H1 (cell line): ENCODE measurements around the gene PHYH. TPM values are rescaled to one million over a fixed set of nuclear protein-coding genes. Genes with fewer than 3 reads are reported as not detected.
A peak's percentile ranks its signal among the peaks of the same experiment; 100 is the strongest.

Experiments
- CTCF ChIA-PET: fragments of 300-600 bp; sonication (Branson Sonifier 250); formaldehyde crosslinking; loops from one replicate; lab custom pipeline; 2021; ENCODE audit not compliant: partially characterized antibody; lab: Charles Lee
- POLR2A ChIA-PET: fragments of 300-600 bp; sonication (Branson Sonifier 250); formaldehyde crosslinking; loops from one replicate; lab custom pipeline; 2021; ENCODE audit warnings: inconsistent platforms; ENCODE audit not compliant: partially characterized antibody; lab: Charles Lee
- DNase-seq, 2 experiments: peaks; one replicate each; pipeline versions ENCODE4 v3.0.0 to v3.0.0-alpha.2; 2010 to 2022; ENCODE audit warnings: low spot score in 2 of 2, low read depth in 1 of 2, mixed read lengths in 1 of 2
- FAIRE-seq: peaks from 2 replicates; lab custom pipeline; 2011; peaks lifted over from hg19 to GRCh38; lab: Jason Lieb, UNC
- H2AFZ ChIP-seq: 2 replicates; pipeline ENCODE4 v1.8.1; 2012; ENCODE audit warnings: low read length, inconsistent platforms
- H2AK5ac ChIP-seq: 2 replicates; pipeline ENCODE4 v1.6.1; 2013; ENCODE audit warnings: low read depth, low read length
- H2BK120ac ChIP-seq: replicated peaks from 2 replicates; pipeline ENCODE3; 2013; ENCODE audit warnings: low read depth, low read length, inconsistent platforms
- H2BK12ac ChIP-seq: 2 replicates; pipeline ENCODE4 v1.6.1; 2013; ENCODE audit warnings: low read depth, low read length
- H2BK15ac ChIP-seq: 2 replicates; pipeline ENCODE4 v1.6.1; 2013; ENCODE audit warnings: low read length
- H2BK20ac ChIP-seq: 2 replicates; pipeline ENCODE4 v1.6.1; 2013; ENCODE audit warnings: low read length
- H2BK5ac ChIP-seq: 2 replicates; pipeline ENCODE4 v1.6.1; 2013; ENCODE audit warnings: low read depth, low read length
- H3K14ac ChIP-seq: 2 replicates; pipeline ENCODE4 v1.6.1; 2013; ENCODE audit warnings: inconsistent platforms; ENCODE audit not compliant: insufficient read length
- H3K18ac ChIP-seq: 2 replicates; pipeline ENCODE4 v1.6.1; 2013; ENCODE audit warnings: low read length; ENCODE audit errors: extremely low read depth
- H3K23ac ChIP-seq: 2 replicates; pipeline ENCODE4 v1.6.1; 2013; ENCODE audit warnings: inconsistent platforms; ENCODE audit not compliant: insufficient read length
- H3K23me2 ChIP-seq: 2 replicates; pipeline ENCODE4 v1.6.1; 2013; ENCODE audit warnings: low read depth, low read length
- H3K27ac ChIP-seq: 2 replicates; pipeline ENCODE4 v1.6.1; 2011; ENCODE audit warnings: low read depth, low read length, inconsistent platforms
- H3K27me3 ChIP-seq, 4 experiments: replicated peaks in 1 of 4; 1 replicate in 1 of 4; 2 replicates in 3 of 4; pipeline versions ENCODE4 v1.6.1 to v1.8.1; 2011 to 2013; ENCODE audit warnings: low read length in 3 of 4, mild to moderate bottlenecking in 3 of 4, inconsistent platforms in 2 of 4, mixed read lengths in 2 of 4, moderate library complexity in 1 of 4; ENCODE audit not compliant: control insufficient read depth in 3 of 4, insufficient read depth in 3 of 4; ENCODE audit errors: extremely low read depth in 1 of 4
- H3K36me3 ChIP-seq, 4 experiments: 2 replicates each; pipeline versions ENCODE4 v1.6.1 to v1.8.1; 2011 to 2013; ENCODE audit warnings: mild to moderate bottlenecking in 4 of 4, low read length in 3 of 4, moderate library complexity in 2 of 4, control low read depth in 1 of 4, inconsistent platforms in 1 of 4; ENCODE audit not compliant: insufficient read depth in 4 of 4, control insufficient read depth in 2 of 4
- H3K4ac ChIP-seq: replicated peaks from 2 replicates; pipeline ENCODE3; 2013; ENCODE audit warnings: low read length, low read depth, mixed read lengths, inconsistent platforms; ENCODE audit not compliant: insufficient read length
- H3K4me1 ChIP-seq, 4 experiments: replicated peaks in 1 of 4; 1 replicate in 1 of 4; 2 replicates in 3 of 4; pipeline versions ENCODE4 v1.6.1 to v1.8.1; 2011 to 2013; ENCODE audit warnings: low read length in 3 of 4, inconsistent platforms in 2 of 4, mixed read lengths in 1 of 4; ENCODE audit not compliant: insufficient read depth in 4 of 4, control insufficient read depth in 3 of 4
- H3K4me2 ChIP-seq, 2 experiments: 2 replicates each; pipeline versions ENCODE4 v1.6.1 to v1.8.1; 2011 to 2013; ENCODE audit warnings: low read depth in 2 of 2, low read length in 2 of 2, control low read depth in 1 of 2, inconsistent platforms in 1 of 2, mild to moderate bottlenecking in 1 of 2; ENCODE audit not compliant: insufficient read depth in 1 of 2
- H3K4me3 ChIP-seq, 4 experiments: fragments of 200-600, 300-600 bp in 1 of 4; sonication (generic), shearing (Covaris generic), sonication (Bioruptor Twin) in 1 of 4; 2 replicates each; pipeline versions ENCODE4 v1.5.1 to v1.8.1; 2011 to 2016; ENCODE audit warnings: low read length in 4 of 4, low read depth in 3 of 4, control low read depth in 2 of 4, inconsistent platforms in 2 of 4, mild to moderate bottlenecking in 2 of 4, mixed read lengths in 1 of 4, moderate library complexity in 1 of 4; ENCODE audit not compliant: insufficient read depth in 2 of 4; ENCODE audit errors: extremely low read depth in 1 of 4
- H3K56ac ChIP-seq: replicated peaks from 2 replicates; pipeline ENCODE3; 2013; ENCODE audit warnings: low read depth, mild to moderate bottlenecking, mixed read lengths, low read length, inconsistent platforms; ENCODE audit not compliant: insufficient read length
- H3K79me1 ChIP-seq: 2 replicates; pipeline ENCODE4 v1.6.1; 2013; ENCODE audit warnings: low read depth, low read length, control low read depth
- H3K79me2 ChIP-seq, 2 experiments: 2 replicates each; pipeline versions ENCODE4 v1.6.1 to v1.8.1; 2012 to 2013; ENCODE audit warnings: low read length in 2 of 2, mild to moderate bottlenecking in 2 of 2, inconsistent platforms in 1 of 2; ENCODE audit not compliant: insufficient read depth in 2 of 2, control insufficient read depth in 1 of 2
- H3K9ac ChIP-seq, 4 experiments: replicated peaks in 1 of 4; 1 replicate in 1 of 4; 2 replicates in 3 of 4; pipeline versions ENCODE4 v1.6.1 to v1.8.1; 2011 to 2013; ENCODE audit warnings: low read depth in 3 of 4, low read length in 3 of 4, control low read depth in 2 of 4, mild to moderate bottlenecking in 2 of 4, moderate library complexity in 2 of 4, inconsistent platforms in 1 of 4; ENCODE audit errors: extremely low read depth in 1 of 4
- H3K9me3 ChIP-seq, 2 experiments: 2 replicates each; pipeline versions ENCODE4 v1.6.1 to v1.8.1; 2012 to 2013; ENCODE audit warnings: mild to moderate bottlenecking in 2 of 2, moderate library complexity in 2 of 2, control low read depth in 1 of 2, inconsistent platforms in 1 of 2, low read depth in 1 of 2, low read length in 1 of 2, mixed read lengths in 1 of 2; ENCODE audit not compliant: insufficient read depth in 2 of 2
- H4K20me1 ChIP-seq, 2 experiments: replicated peaks in 1 of 2; 2 replicates each; pipeline versions ENCODE3 to v1.8.1; 2011 to 2013; ENCODE audit warnings: inconsistent platforms in 2 of 2, low read length in 2 of 2, mild to moderate bottlenecking in 1 of 2; ENCODE audit not compliant: insufficient read depth in 2 of 2, control insufficient read depth in 1 of 2
- H4K5ac ChIP-seq: 2 replicates; pipeline ENCODE4 v1.6.1; 2013; ENCODE audit warnings: low read length, low read depth, mixed read lengths, inconsistent platforms; ENCODE audit not compliant: insufficient read length
- H4K8ac ChIP-seq: 2 replicates; pipeline ENCODE4 v1.8.0; 2013; ENCODE audit warnings: mild to moderate bottlenecking, moderate library complexity, low read length, inconsistent platforms; ENCODE audit not compliant: insufficient read depth; ENCODE audit errors: extremely low read depth
- H4K91ac ChIP-seq: replicated peaks from 2 replicates; pipeline ENCODE3; 2013; ENCODE audit warnings: low read length, mixed read lengths, inconsistent platforms; ENCODE audit not compliant: insufficient read length
- CTBP2 ChIP-seq: IDR thresholded peaks from 2 replicates; pipeline ENCODE4 v1.7.0; 2011; ENCODE audit warnings: borderline replicate concordance, mild to moderate bottlenecking, moderate library complexity, mixed read lengths, low read length; ENCODE audit not compliant: insufficient read depth, insufficient read length
- HDAC6 ChIP-seq: IDR thresholded peaks from one replicate; pipeline ENCODE4 v1.7.1; 2012; ENCODE audit warnings: low read depth, mild to moderate bottlenecking, inconsistent platforms, low read length, moderate library complexity
- KDM5A ChIP-seq: fragments of 200-600 bp; IDR thresholded peaks from 2 replicates; pipeline ENCODE4 v1.7.1; 2012; ENCODE audit warnings: mild to moderate bottlenecking, low read length, inconsistent platforms, mixed read lengths
- PHF8 ChIP-seq: fragments of 200-600 bp; sonication (generic); conservative IDR thresholded peaks from 2 replicates; pipeline ENCODE4 v1.7.1; 2012; ENCODE audit warnings: low read depth, mild to moderate bottlenecking, inconsistent platforms, low read length, moderate library complexity
- SIX5 ChIP-seq: IDR thresholded peaks from 2 replicates; pipeline ENCODE4 v1.6.1; 2011; ENCODE audit warnings: mild to moderate bottlenecking, low read depth, low read length
- TAF7 ChIP-seq: optimal IDR thresholded peaks from 2 replicates; pipeline ENCODE3; 2011; ENCODE audit warnings: low read depth, mild to moderate bottlenecking, inconsistent platforms, low read length, moderate library complexity, borderline replicate concordance
- TBP ChIP-seq: IDR thresholded peaks from 2 replicates; pipeline ENCODE4 v1.6.1; 2011; ENCODE audit warnings: low read depth, low read length, improper control_type of control experiment
- TEAD4 ChIP-seq: IDR thresholded peaks from 2 replicates; pipeline ENCODE4 v1.6.1; 2012; ENCODE audit warnings: low read depth, low read length, inconsistent platforms, mixed read lengths
- YY1 ChIP-seq: IDR thresholded peaks from 2 replicates; pipeline ENCODE4 v1.6.1; 2011; ENCODE audit warnings: low read depth, mild to moderate bottlenecking, low read length
- WGBS, 2 experiments: shearing (Covaris generic) in 1 of 2; methylation state at CpG; one replicate each; pipeline versions ENCODE4 v1.1.6 to v1.1.7; 2013 to 2015; ENCODE audit warnings: low lambda C conversion rate in 2 of 2, mixed read lengths in 2 of 2, inconsistent platforms in 1 of 2, low coverage in 1 of 2, missing lambda C conversion rate in 1 of 2; ENCODE audit not compliant: insufficient replicate concordance in 2 of 2, insufficient coverage in 1 of 2, insufficient read length in 1 of 2; ENCODE audit errors: extremely low coverage in 1 of 2, missing lambda C conversion rate in 1 of 2; 5-methylcytosine and 5-hydroxymethylcytosine counted together
- polyA plus RNA-seq, 7 experiments: library from polyadenylated mRNA; depleted of rRNA in 3 of 7; stranded (reverse) in 5 of 7; unstranded in 2 of 7; fragments of >200 nt in 5 of 7; fragments of 200-250 nt in 2 of 7; gene quantifications; 1 replicate in 5 of 7; 2 replicates in 1 of 7; 4 replicates in 1 of 7; pipeline versions ENCODE4 v1.2.1 to v1.2.3, GENCODE V29; 2011 to 2013; ENCODE audit warnings: missing spikeins in 2 of 7, mixed read lengths in 2 of 7
- total RNA-seq: library from RNA; stranded (reverse); fragmentation: NEBNext Ultra II Directional; extraction: Animal tissue kit (Norgen Biotek cat#: 25700); gene quantifications from 2 replicates; pipeline ENCODE4 v1.2.1, GENCODE V29; 2021
- TF ChIP-seq, protein P1 (sequence below), 3 experiments: IDR thresholded peaks; 1 replicate in 2 of 3; 2 replicates in 1 of 3; pipeline versions ENCODE4 v1.5.1 to v1.6.1; 2011; ENCODE audit warnings: low read length in 3 of 3, mild to moderate bottlenecking in 3 of 3, inconsistent platforms in 2 of 3, low read depth in 1 of 3, moderate library complexity in 1 of 3; ENCODE audit not compliant: insufficient read depth in 1 of 3; ENCODE audit errors: control extremely low read depth in 1 of 3

The PHYH gene
- total and polyA plus RNA-seq, 2 of the 8 experiments (the other 6 are each of a cell fraction or from before 2014, with no cell fraction given), result 22.0 to 22.7 TPM

DNA sequence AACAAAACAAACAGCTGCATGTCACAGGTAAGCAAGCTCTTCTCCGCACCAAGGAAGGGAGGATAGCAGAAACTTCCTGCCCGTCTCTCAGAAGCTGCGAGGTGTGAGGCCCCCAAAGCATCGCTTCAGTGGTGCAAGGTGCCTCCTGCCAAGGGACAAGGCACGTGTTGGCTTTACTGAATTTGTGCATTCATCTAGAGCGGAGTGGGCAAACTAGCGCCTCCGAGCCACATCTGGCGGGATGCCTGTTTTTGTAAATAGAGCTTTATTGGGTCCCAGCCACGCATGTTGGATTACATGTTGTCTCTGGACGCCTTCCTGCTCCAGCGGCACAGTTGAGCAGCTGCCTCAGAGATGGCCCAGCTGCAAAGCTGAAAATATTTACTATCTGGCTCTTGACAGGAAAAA, 27.7 kb downstream of the PHYH start:
- Histone ChIP-seq H4K8ac (no peak overlapping the region; the same call in 1 of the 2 replicates), H4K91ac (peak overlapping the region; percentile 45), H2AFZ (peak overlapping the region; percentile 63), H3K14ac (no peak overlapping the region), H3K4me1 (peaks cover 4 to 12% (median 7%) of the 10 kb centered on the region in 4 experiments), H2BK20ac (peak overlapping the region; percentile 90; the same call in 1 of the 2 replicates), H3K4me2 (peak overlapping the region; percentile 28 to 49; a peak in 3 of 4 replicates), H3K79me2 (no peaks in the 10 kb centered on the region), H2BK12ac (peak overlapping the region; percentile 99), H4K5ac (peak overlapping the region; percentile 8), H3K9ac (no peak overlapping the region), H2AK5ac (peak overlapping the region; percentile 95; the same call in 1 of the 2 replicates), H3K27me3 (no peaks in the 10 kb centered on the region; a peak in 1 of 7 replicates), H3K56ac (no peak overlapping the region), H2BK15ac (peak overlapping the region; percentile 72; the same call in 1 of the 2 replicates), H3K4ac (peak overlapping the region; percentile 47), H3K4me3 (no peak overlapping the region), H3K18ac (peak overlapping the region; percentile 78), H4K20me1 (no peaks in the 10 kb centered on the region), H3K23ac (no peak overlapping the region), H3K36me3 (no peaks in the 10 kb centered on the region), H3K9me3 (no peaks in the 10 kb centered on the region), H2BK120ac (peak overlapping the region; percentile 70), H3K23me2 (no peaks in the 10 kb centered on the region; the same call in 1 of the 2 replicates), H3K79me1 (no peaks in the 10 kb centered on the region), H3K27ac (peak overlapping the region; percentile 36; the same call in 1 of the 2 replicates), H2BK5ac (peak overlapping the region; percentile 67)
- peak in 1 of 2 experiments; percentile 52 for DNase-seq
- FAIRE-seq, result no peak
- WGBS, 2 experiments, result 83% methylated on average over 11 of the region's 12 CpGs; no CpG with 5 or more reads in 1 of the 2 experiments
- POLR2A ChIA-PET, result interaction anchor here (0.7 to 1.3 kb wide), 5 partner anchors 22 to 138 kb away, joined by 3 to 5 read pairs (median 3); no protein-coding TSS in a partner anchor
- CTCF ChIA-PET, result interaction anchor here (0.5 to 3.1 kb wide), 25 partner anchors 9 to 810 kb away, joined by 3 to 25 read pairs (median 4); partner anchors contain the start of gene PHYH
- TF ChIP-seq TBP (no peak), PHF8 (no peak), TEAD4 (no peak), YY1 (no peak), TAF7 (no peak), SIX5 (no peak), CTBP2 (no peak), HDAC6 (no peak), KDM5A (no peak)
- TF ChIP-seq, protein P1, sequence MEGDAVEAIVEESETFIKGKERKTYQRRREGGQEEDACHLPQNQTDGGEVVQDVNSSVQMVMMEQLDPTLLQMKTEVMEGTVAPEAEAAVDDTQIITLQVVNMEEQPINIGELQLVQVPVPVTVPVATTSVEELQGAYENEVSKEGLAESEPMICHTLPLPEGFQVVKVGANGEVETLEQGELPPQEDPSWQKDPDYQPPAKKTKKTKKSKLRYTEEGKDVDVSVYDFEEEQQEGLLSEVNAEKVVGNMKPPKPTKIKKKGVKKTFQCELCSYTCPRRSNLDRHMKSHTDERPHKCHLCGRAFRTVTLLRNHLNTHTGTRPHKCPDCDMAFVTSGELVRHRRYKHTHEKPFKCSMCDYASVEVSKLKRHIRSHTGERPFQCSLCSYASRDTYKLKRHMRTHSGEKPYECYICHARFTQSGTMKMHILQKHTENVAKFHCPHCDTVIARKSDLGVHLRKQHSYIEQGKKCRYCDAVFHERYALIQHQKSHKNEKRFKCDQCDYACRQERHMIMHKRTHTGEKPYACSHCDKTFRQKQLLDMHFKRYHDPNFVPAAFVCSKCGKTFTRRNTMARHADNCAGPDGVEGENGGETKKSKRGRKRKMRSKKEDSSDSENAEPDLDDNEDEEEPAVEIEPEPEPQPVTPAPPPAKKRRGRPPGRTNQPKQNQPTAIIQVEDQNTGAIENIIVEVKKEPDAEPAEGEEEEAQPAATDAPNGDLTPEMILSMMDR (IDR thresholded peaks at IDR 0.05; ENCODE audit: control extremely low read depth in 1 of 3, insufficient read depth in 1 of 3, low read depth in 1 of 3, low read length in 3 of 3), result no peak
